ENCODE measurements around the gene ABHD2.

DNA sequence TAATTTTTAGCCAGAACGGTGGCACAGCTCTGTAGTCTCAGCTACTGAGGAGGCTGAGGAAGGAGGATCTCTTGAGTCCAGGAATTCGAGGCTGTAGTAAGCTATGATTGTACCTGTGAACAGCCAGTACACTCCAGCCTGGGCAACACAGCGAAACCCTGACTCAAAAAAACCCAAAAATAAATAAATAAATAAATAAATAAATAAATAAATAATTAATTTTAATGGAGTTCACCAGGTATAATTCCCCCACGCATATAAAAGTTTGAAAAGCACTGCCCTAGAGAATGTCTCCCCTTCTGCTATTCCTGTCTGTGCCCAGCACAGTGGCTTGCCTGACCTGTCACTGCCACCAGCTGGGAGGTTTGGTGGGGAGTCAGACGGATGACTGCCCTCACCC lies 137.3 kb downstream of the ABHD2 start:
- TF ChIP-seq, protein P1, sequence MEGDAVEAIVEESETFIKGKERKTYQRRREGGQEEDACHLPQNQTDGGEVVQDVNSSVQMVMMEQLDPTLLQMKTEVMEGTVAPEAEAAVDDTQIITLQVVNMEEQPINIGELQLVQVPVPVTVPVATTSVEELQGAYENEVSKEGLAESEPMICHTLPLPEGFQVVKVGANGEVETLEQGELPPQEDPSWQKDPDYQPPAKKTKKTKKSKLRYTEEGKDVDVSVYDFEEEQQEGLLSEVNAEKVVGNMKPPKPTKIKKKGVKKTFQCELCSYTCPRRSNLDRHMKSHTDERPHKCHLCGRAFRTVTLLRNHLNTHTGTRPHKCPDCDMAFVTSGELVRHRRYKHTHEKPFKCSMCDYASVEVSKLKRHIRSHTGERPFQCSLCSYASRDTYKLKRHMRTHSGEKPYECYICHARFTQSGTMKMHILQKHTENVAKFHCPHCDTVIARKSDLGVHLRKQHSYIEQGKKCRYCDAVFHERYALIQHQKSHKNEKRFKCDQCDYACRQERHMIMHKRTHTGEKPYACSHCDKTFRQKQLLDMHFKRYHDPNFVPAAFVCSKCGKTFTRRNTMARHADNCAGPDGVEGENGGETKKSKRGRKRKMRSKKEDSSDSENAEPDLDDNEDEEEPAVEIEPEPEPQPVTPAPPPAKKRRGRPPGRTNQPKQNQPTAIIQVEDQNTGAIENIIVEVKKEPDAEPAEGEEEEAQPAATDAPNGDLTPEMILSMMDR (tag by site-specific recombination; IDR thresholded peaks at IDR 0.05): no peak
- TF ChIP-seq, protein P2, sequence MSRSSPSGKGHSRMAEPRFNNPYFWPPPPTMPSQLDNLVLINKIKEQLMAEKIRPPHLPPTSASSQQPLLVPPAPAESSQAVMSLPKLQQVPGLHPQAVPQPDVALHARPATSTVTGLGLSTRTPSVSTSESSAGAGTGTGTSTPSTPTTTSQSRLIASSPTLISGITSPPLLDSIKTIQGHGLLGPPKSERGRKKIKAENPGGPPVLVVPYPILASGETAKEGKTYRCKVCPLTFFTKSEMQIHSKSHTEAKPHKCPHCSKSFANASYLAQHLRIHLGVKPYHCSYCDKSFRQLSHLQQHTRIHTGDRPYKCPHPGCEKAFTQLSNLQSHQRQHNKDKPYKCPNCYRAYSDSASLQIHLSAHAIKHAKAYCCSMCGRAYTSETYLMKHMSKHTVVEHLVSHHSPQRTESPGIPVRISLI (tag by site-specific recombination; IDR thresholded peaks at IDR 0.05): no peak
- TF ChIP-seq ZNF174 (tag by site-specific recombination; IDR thresholded peaks at IDR 0.05) (no peak), ZNF214 (tag by site-specific recombination; IDR thresholded peaks at IDR 0.05; ENCODE audit: borderline replicate concordance) (no peak), ZNF23 (tag by site-specific recombination; IDR thresholded peaks at IDR 0.05; ENCODE audit: borderline replicate concordance) (no peak), TCF7L2 (IDR thresholded peaks at IDR 0.05; ENCODE audit: borderline replicate concordance, low read depth, low read length) (no peak), ZNF138 (tag by site-specific recombination; IDR thresholded peaks at IDR 0.05; ENCODE audit: borderline replicate concordance) (no peak), HOXD13 (CRISPR knock-in tag; IDR thresholded peaks at IDR 0.05; ENCODE audit: borderline replicate concordance) (no peak)
- TF ChIP-seq, protein P3, sequence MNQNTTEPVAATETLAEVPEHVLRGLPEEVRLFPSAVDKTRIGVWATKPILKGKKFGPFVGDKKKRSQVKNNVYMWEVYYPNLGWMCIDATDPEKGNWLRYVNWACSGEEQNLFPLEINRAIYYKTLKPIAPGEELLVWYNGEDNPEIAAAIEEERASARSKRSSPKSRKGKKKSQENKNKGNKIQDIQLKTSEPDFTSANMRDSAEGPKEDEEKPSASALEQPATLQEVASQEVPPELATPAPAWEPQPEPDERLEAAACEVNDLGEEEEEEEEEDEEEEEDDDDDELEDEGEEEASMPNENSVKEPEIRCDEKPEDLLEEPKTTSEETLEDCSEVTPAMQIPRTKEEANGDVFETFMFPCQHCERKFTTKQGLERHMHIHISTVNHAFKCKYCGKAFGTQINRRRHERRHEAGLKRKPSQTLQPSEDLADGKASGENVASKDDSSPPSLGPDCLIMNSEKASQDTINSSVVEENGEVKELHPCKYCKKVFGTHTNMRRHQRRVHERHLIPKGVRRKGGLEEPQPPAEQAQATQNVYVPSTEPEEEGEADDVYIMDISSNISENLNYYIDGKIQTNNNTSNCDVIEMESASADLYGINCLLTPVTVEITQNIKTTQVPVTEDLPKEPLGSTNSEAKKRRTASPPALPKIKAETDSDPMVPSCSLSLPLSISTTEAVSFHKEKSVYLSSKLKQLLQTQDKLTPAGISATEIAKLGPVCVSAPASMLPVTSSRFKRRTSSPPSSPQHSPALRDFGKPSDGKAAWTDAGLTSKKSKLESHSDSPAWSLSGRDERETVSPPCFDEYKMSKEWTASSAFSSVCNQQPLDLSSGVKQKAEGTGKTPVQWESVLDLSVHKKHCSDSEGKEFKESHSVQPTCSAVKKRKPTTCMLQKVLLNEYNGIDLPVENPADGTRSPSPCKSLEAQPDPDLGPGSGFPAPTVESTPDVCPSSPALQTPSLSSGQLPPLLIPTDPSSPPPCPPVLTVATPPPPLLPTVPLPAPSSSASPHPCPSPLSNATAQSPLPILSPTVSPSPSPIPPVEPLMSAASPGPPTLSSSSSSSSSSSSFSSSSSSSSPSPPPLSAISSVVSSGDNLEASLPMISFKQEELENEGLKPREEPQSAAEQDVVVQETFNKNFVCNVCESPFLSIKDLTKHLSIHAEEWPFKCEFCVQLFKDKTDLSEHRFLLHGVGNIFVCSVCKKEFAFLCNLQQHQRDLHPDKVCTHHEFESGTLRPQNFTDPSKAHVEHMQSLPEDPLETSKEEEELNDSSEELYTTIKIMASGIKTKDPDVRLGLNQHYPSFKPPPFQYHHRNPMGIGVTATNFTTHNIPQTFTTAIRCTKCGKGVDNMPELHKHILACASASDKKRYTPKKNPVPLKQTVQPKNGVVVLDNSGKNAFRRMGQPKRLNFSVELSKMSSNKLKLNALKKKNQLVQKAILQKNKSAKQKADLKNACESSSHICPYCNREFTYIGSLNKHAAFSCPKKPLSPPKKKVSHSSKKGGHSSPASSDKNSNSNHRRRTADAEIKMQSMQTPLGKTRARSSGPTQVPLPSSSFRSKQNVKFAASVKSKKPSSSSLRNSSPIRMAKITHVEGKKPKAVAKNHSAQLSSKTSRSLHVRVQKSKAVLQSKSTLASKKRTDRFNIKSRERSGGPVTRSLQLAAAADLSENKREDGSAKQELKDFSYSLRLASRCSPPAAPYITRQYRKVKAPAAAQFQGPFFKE (tag by site-specific recombination; IDR thresholded peaks at IDR 0.05; ENCODE audit: borderline replicate concordance): no peak
- TF ChIP-seq, protein P4, sequence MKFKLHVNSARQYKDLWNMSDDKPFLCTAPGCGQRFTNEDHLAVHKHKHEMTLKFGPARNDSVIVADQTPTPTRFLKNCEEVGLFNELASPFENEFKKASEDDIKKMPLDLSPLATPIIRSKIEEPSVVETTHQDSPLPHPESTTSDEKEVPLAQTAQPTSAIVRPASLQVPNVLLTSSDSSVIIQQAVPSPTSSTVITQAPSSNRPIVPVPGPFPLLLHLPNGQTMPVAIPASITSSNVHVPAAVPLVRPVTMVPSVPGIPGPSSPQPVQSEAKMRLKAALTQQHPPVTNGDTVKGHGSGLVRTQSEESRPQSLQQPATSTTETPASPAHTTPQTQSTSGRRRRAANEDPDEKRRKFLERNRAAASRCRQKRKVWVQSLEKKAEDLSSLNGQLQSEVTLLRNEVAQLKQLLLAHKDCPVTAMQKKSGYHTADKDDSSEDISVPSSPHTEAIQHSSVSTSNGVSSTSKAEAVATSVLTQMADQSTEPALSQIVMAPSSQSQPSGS (tag by site-specific recombination; IDR thresholded peaks at IDR 0.05; ENCODE audit: low read depth): no peak

Measured in HEK293 (cell line).